ENCODE results near the gene ITGA1. TPM values are rescaled to one million over a fixed set of nuclear protein-coding genes. Genes with fewer than 3 reads are reported as not detected.

Gene ITGA1
- total and polyA plus RNA-seq, 2 of the 13 experiments (the other 11 are each of a cell fraction or from before 2014, with no cell fraction given) = 23.1 to 28.6 TPM

- 0 out of 2 replicates have a peak, but pooled peaks have one; percentile 37 for TF ChIP-seq KDM1A (CRISPR knock-in tag; IDR thresholded peaks at IDR 0.05)
- TF ChIP-seq ARHGAP35 (CRISPR knock-in tag; IDR thresholded peaks at IDR 0.05; ENCODE audit: borderline replicate concordance) = peak; percentile 75; the same call in 1 of the 2 replicates
- TF ChIP-seq SAFB2 (CRISPR knock-in tag; IDR thresholded peaks at IDR 0.05; ENCODE audit: borderline replicate concordance, low read depth) = peak; percentile 56; the same call in 1 of the 2 replicates
- TF ChIP-seq STAG1 (CRISPR knock-in tag; IDR thresholded peaks at IDR 0.05) = peak; percentile 81
- TF ChIP-seq ATF7-NPFF (CRISPR knock-in tag; IDR thresholded peaks at IDR 0.05; ENCODE audit: low read depth) = peak; percentile 74; the same call in 1 of the 2 replicates
- 0 out of 2 replicates have a peak, but pooled peaks have one; percentile 43 for TF ChIP-seq ZNF580 (CRISPR knock-in tag; IDR thresholded peaks at IDR 0.05; ENCODE audit: borderline replicate concordance, low read depth)
- TF ChIP-seq NR3C1 (CRISPR knock-in tag; IDR thresholded peaks at IDR 0.05) = no peak
- peak; percentile 27; the same call in 1 of the 2 replicates for TF ChIP-seq FOSL2 (CRISPR knock-in tag; IDR thresholded peaks at IDR 0.05)
- TF ChIP-seq ZNF768 (CRISPR knock-in tag; IDR thresholded peaks at IDR 0.05) = peak; percentile 62; the same call in 1 of the 2 replicates
- TF ChIP-seq ETS1 (CRISPR knock-in tag; IDR thresholded peaks at IDR 0.05) = no peak
- 0 out of 2 replicates have a peak, but pooled peaks have one; percentile 27 for TF ChIP-seq ETV5 (CRISPR knock-in tag; IDR thresholded peaks at IDR 0.05; ENCODE audit: borderline replicate concordance)
- 0 out of 2 replicates have a peak, but pooled peaks have one; percentile 30 for TF ChIP-seq GATA4 (IDR thresholded peaks at IDR 0.05; ENCODE audit: borderline replicate concordance, low read depth)
- peak; percentile 91 for TF ChIP-seq NFATC3 (CRISPR knock-in tag; IDR thresholded peaks at IDR 0.05)
- no peak for TF ChIP-seq ATF3 (CRISPR knock-in tag; IDR thresholded peaks at IDR 0.05)
- no peak for TF ChIP-seq NFE2 (CRISPR knock-in tag; IDR thresholded peaks at IDR 0.05)
- TF ChIP-seq CBX2 (IDR thresholded peaks at IDR 0.05; ENCODE audit: low read depth, low read length) = no peak
- no peak for TF ChIP-seq CBX2 (CRISPR knock-in tag; IDR thresholded peaks at IDR 0.05; ENCODE audit: low read depth)
- peak; percentile 74 for TF ChIP-seq GABPB1 (CRISPR knock-in tag; IDR thresholded peaks at IDR 0.05)
- TF ChIP-seq UBTF (CRISPR knock-in tag; IDR thresholded peaks at IDR 0.05) = peak; percentile 99
- TF ChIP-seq FOXK2 (IDR thresholded peaks at IDR 0.05) = no peak
- peak; percentile 3; the same call in 1 of the 2 replicates for TF ChIP-seq SMC3 (IDR thresholded peaks at IDR 0.05; ENCODE audit: low read length)
- peak; percentile 79 for TF ChIP-seq DZIP1 (CRISPR knock-in tag; IDR thresholded peaks at IDR 0.05)
- 0 out of 2 replicates have a peak, but pooled peaks have one; percentile 16 for TF ChIP-seq RCOR2 (CRISPR knock-in tag; IDR thresholded peaks at IDR 0.05)
These were observed at the start of gene ITGA1, which contains the start of gene PELO (continued) for GRCh38 chr5:52787600-52788504.

Measured in HepG2 (cell line).